T-cell (primary cell): Measurements from ENCODE around the gene DENND5B. TPM values are rescaled to one million over a fixed set of nuclear protein-coding genes. Genes with fewer than 3 reads are reported as not detected.

ENCODE experiments used
- ATAC-seq, 4 experiments: fragments of 200-7000 bp in 3 of 4; fragments of 150-1000 bp in 1 of 4; cut with Tn5 transposase; replicated peaks in 1 of 4; 1 replicate in 3 of 4; 2 replicates in 1 of 4; pipeline ENCODE4 v1.10.0; 2021; ENCODE audit warnings: moderate library complexity in 3 of 4, mild to moderate bottlenecking in 2 of 4, moderate number of reproducible peaks in 1 of 4
- CTCF ChIA-PET, 2 donors: fragments of 300-600 bp; sonication (Branson Sonifier 250); formaldehyde crosslinking; loops; one replicate each; lab custom pipeline; 2022; ENCODE audit warnings: antibody characterized with exemption in 2 of 2; lab: Charles Lee
- POLR2A ChIA-PET, 2 donors: fragments of 300-600 bp; sonication (Branson Sonifier 250); formaldehyde crosslinking; loops; one replicate each; lab custom pipeline; 2022; ENCODE audit warnings: antibody characterized with exemption in 2 of 2; lab: Charles Lee
- DNase-seq, 35 experiments: peaks; one replicate each; pipeline versions ENCODE4 v3.0.0 to v3.0.0-alpha.2; 2013 to 2023
- H3K27ac ChIP-seq: one replicate; pipeline ENCODE4 v1.5.1; 2013; ENCODE audit warnings: low read length
- H3K27me3 ChIP-seq, 2 experiments: replicated peaks in 1 of 2; 1 replicate in 1 of 2; 2 replicates in 1 of 2; pipeline versions ENCODE4 v1.6.1 to v1.7.0; 2013; ENCODE audit warnings: low read length in 1 of 2, mixed read lengths in 1 of 2; ENCODE audit not compliant: control insufficient read depth in 2 of 2, insufficient read depth in 2 of 2; ENCODE audit errors: extremely low read depth in 1 of 2
- H3K36me3 ChIP-seq, 2 donors: 1 replicate in 1 of 2; 2 replicates in 1 of 2; pipeline versions ENCODE4 v1.6.1 to v1.7.0; 2013; ENCODE audit warnings: low read length in 1 of 2; ENCODE audit not compliant: control insufficient read depth in 2 of 2, insufficient read depth in 1 of 2; ENCODE audit errors: extremely low read depth in 1 of 2
- H3K4me1 ChIP-seq, 2 experiments: 1 replicate in 1 of 2; 2 replicates in 1 of 2; pipeline versions ENCODE4 v1.6.1 to v1.7.0; 2013; ENCODE audit warnings: low read length in 2 of 2, mixed read lengths in 1 of 2; ENCODE audit not compliant: insufficient read depth in 2 of 2, control insufficient read depth in 1 of 2; ENCODE audit errors: extremely low read depth in 1 of 2
- H3K4me3 ChIP-seq, 2 donors: 1 replicate in 1 of 2; 2 replicates in 1 of 2; pipeline versions ENCODE4 v1.5.1 to v1.7.0; 2013; ENCODE audit warnings: mild to moderate bottlenecking in 2 of 2, low read length in 1 of 2, moderate library complexity in 1 of 2; ENCODE audit not compliant: control insufficient read depth in 1 of 2; ENCODE audit errors: extremely low read depth in 1 of 2
- H3K9me3 ChIP-seq: 2 replicates; pipeline ENCODE4 v1.7.0; 2013
- H3K27ac Mint-ChIP-seq, 2 donors: one replicate each; pipeline ENCODE4 v1.8.0; 2020 to 2021; ENCODE audit warnings: mild to moderate bottlenecking in 2 of 2, mixed read lengths in 2 of 2
- H3K27me3 Mint-ChIP-seq, 2 donors: one replicate each; pipeline ENCODE4 v1.8.0; 2021 to 2022; ENCODE audit warnings: mixed read lengths in 2 of 2
- H3K36me3 Mint-ChIP-seq: one replicate; pipeline ENCODE4 v1.8.0; 2021; ENCODE audit warnings: mixed read lengths
- H3K4me1 Mint-ChIP-seq, 3 donors: one replicate each; pipeline ENCODE4 v1.8.0; 2020 to 2022; ENCODE audit warnings: mixed read lengths in 3 of 3, mild to moderate bottlenecking in 1 of 3
- H3K4me3 Mint-ChIP-seq, 3 donors: one replicate each; pipeline ENCODE4 v1.8.0; 2020 to 2022; ENCODE audit warnings: mild to moderate bottlenecking in 3 of 3, mixed read lengths in 3 of 3, moderate library complexity in 3 of 3
- H3K9me3 Mint-ChIP-seq, 3 donors: one replicate each; pipeline ENCODE4 v1.8.0; 2020 to 2022; ENCODE audit warnings: mixed read lengths in 3 of 3
- WGBS: methylation state at CpG from one replicate; pipeline ENCODE4 v1.1.5; 2013; ENCODE audit warnings: missing lambda C conversion rate; ENCODE audit not compliant: insufficient coverage; 5-methylcytosine and 5-hydroxymethylcytosine counted together
- total RNA-seq, 35 experiments: library from RNA in 6 of 35; stranded (reverse) in 6 of 35; fragments of 120-200 nt in 1 of 35; gene quantifications; one replicate each; pipeline versions ENCODE4 v1.2.1 to v1.2.4 and lab custom pipeline; 2013 to 2026

DENND5B gene
- total RNA-seq, 5 donors from 2014 or later (not counting 1 experiment from before 2014, with no cell fraction given), result 0.38 to 2.6 (median 1.2) TPM

- H3K27ac Mint-ChIP-seq, result no peak overlapping the region
- WGBS, result 40% methylated on average over 1 of the region's 4 CpGs
- CTCF ChIA-PET, result no interaction called here
Observed at GRCh38 chr12:31460024-31460423, 130.9 kb downstream of the DENND5B start.

DNA sequence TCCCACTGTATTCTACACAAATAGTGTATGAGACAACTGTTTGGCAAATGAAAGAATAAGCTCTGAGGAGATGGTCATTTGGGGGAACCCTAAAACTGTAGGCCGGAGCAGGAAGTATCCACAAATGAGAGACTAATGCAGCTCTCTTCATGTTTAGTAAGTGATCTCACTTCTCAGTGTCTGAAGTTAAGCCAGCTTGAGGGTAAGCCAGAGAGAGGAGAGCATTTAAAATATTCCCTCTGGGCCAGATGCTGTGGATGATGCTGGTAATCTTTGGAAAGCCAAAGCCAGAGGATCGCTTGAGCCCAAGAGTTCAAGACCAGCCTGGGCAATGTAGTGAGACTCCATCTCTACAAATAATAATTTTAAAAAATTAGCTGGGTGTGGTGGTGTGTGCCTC lies 134.4 kb downstream of the DENND5B start:
- Histone ChIP-seq H3K36me3 (no peaks in the 10 kb centered on the region), H3K9me3 (no peaks in the 10 kb centered on the region), H3K4me3 (no peak overlapping the region), H3K27me3 (no peaks in the 10 kb centered on the region), H3K27ac (no peak overlapping the region), H3K4me1 (no peaks in the 10 kb centered on the region)
- no peaks in the 10 kb centered on the region for H3K4me1 Mint-ChIP-seq
- no peaks in the 10 kb centered on the region for H3K36me3 Mint-ChIP-seq
- H3K27ac Mint-ChIP-seq, result no peak overlapping the region
- peaks cover 0 to 4% of the 10 kb centered on the region in 2 donors for H3K27me3 Mint-ChIP-seq
- DNase-seq, result no peak
- ChIA-PET CTCF (no interaction called here), POLR2A (no interaction called here)
- no peak for ATAC-seq
- no CpG with 5 or more reads among the region's 2 CpGs for WGBS
- no peaks in the 10 kb centered on the region for H3K9me3 Mint-ChIP-seq
- H3K4me3 Mint-ChIP-seq, result no peak overlapping the region

More at GRCh38 chr12:31460024-31460423, 130.9 kb downstream of the DENND5B start:
- POLR2A ChIA-PET, result interaction anchor here in 1 of 2 donors (0.6 kb wide), 1 partner anchor 9 kb away, joined by 4 read pairs; no protein-coding TSS in a partner anchor
- peaks cover 0 to 4% of the 10 kb centered on the region in 2 donors for H3K27me3 Mint-ChIP-seq
- no peaks in the 10 kb centered on the region for H3K36me3 Mint-ChIP-seq
- DNase-seq, result no peak
- Histone ChIP-seq H3K9me3 (no peaks in the 10 kb centered on the region), H3K27me3 (peaks cover 0 to 2% of the 10 kb centered on the region in 2 experiments), H3K27ac (no peak overlapping the region), H3K4me3 (no peak overlapping the region), H3K36me3 (no peaks in the 10 kb centered on the region), H3K4me1 (no peaks in the 10 kb centered on the region)
- ATAC-seq, result no peak
- H3K9me3 Mint-ChIP-seq, result no peaks in the 10 kb centered on the region
- H3K4me1 Mint-ChIP-seq, result no peaks in the 10 kb centered on the region
- H3K4me3 Mint-ChIP-seq, result no peak overlapping the region

GRCh38 chr12:31444736-31445135 lies 146.2 kb downstream of the DENND5B start:
- no CpG with 5 or more reads among the region's 2 CpGs for WGBS
- Histone ChIP-seq H3K4me3 (no peak overlapping the region), H3K27me3 (peaks cover 0 to 13% of the 10 kb centered on the region in 2 experiments), H3K36me3 (no peaks in the 10 kb centered on the region), H3K9me3 (no peaks in the 10 kb centered on the region), H3K4me1 (no peaks in the 10 kb centered on the region), H3K27ac (no peak overlapping the region)
- Mint-ChIP-seq H3K27me3 (no peaks in the 10 kb centered on the region), H3K4me3 (no peak overlapping the region), H3K27ac (no peak overlapping the region), H3K4me1 (no peaks in the 10 kb centered on the region), H3K9me3 (no peaks in the 10 kb centered on the region), H3K36me3 (no peaks in the 10 kb centered on the region)
- ChIA-PET POLR2A (no interaction called here), CTCF (no interaction called here)
- DNase-seq (no peak), ATAC-seq (no peak)

- H3K36me3 ChIP-seq, result no peaks in the 10 kb centered on the region
- H3K27me3 Mint-ChIP-seq, result peaks cover 0 to 6% of the 10 kb centered on the region in 2 donors
- H3K9me3 Mint-ChIP-seq, result no peaks in the 10 kb centered on the region
Observed at GRCh38 chr12:31440586-31440985, 150.3 kb downstream of the DENND5B start.

DNA sequence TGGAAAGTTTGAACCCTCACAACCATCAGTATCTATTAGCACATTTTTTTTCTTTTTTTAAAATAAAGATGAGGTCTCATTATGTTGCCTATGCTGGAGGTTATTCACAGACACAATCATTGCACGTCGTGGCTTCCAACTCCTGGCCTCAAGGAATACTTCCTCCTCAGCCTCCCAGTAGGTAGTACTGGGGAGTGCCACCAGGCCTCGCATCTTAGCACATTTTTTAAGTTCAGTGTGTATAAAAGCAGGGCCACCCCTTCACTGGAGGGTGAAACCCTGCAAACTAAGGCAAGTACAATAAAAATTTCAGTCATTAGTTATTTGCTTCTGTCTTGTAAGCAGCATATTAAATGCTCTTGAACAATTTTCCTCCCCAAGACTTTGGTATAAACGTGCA lies 150.8 kb downstream of the DENND5B start:
- no peak overlapping the region for H3K27ac ChIP-seq
- H3K27me3 Mint-ChIP-seq, result peaks cover 0 to 8% of the 10 kb centered on the region in 2 donors
- WGBS, result no CpG with 5 or more reads among the region's 4 CpGs
- peaks cover 0 to 12% of the 10 kb centered on the region in 2 experiments for H3K27me3 ChIP-seq
- no peaks in the 10 kb centered on the region for H3K36me3 ChIP-seq
- no peaks in the 10 kb centered on the region for H3K9me3 Mint-ChIP-seq
- ATAC-seq (no peak), DNase-seq (no peak)
- no peaks in the 10 kb centered on the region for H3K36me3 Mint-ChIP-seq
- no peaks in the 10 kb centered on the region for H3K4me1 Mint-ChIP-seq
- H3K27ac Mint-ChIP-seq, result no peak overlapping the region
- H3K4me1 ChIP-seq, result no peaks in the 10 kb centered on the region
- H3K4me3 ChIP-seq, result no peak overlapping the region
- H3K9me3 ChIP-seq, result no peaks in the 10 kb centered on the region
- CTCF ChIA-PET, result no interaction called here
- POLR2A ChIA-PET, result no interaction called here
- no peak overlapping the region for H3K4me3 Mint-ChIP-seq

More at GRCh38 chr12:31440586-31440985, 150.3 kb downstream of the DENND5B start:
- WGBS, result 100% methylated on average over 1 of the region's 4 CpGs
- Histone ChIP-seq H3K27ac (no peak overlapping the region), H3K27me3 (peaks cover 0 to 12% of the 10 kb centered on the region in 2 experiments), H3K4me1 (no peaks in the 10 kb centered on the region), H3K4me3 (no peak overlapping the region), H3K9me3 (no peaks in the 10 kb centered on the region)
- ChIA-PET CTCF (no interaction called here), POLR2A (no interaction called here)
- no peak for DNase-seq
- H3K4me1 Mint-ChIP-seq, result no peaks in the 10 kb centered on the region
- no peak overlapping the region for H3K4me3 Mint-ChIP-seq
- ATAC-seq, result no peak
- no peak overlapping the region for H3K27ac Mint-ChIP-seq
- H3K36me3 Mint-ChIP-seq, result no peaks in the 10 kb centered on the region

- ATAC-seq (no peak), DNase-seq (no peak)
- WGBS, result 83% methylated on average over 1 of the region's 2 CpGs
- Mint-ChIP-seq H3K4me3 (no peak overlapping the region), H3K36me3 (no peaks in the 10 kb centered on the region), H3K4me1 (no peaks in the 10 kb centered on the region), H3K9me3 (no peaks in the 10 kb centered on the region), H3K27me3 (peaks cover 0 to 5% of the 10 kb centered on the region in 2 donors), H3K27ac (no peak overlapping the region)
- Histone ChIP-seq H3K9me3 (no peaks in the 10 kb centered on the region), H3K27ac (no peak overlapping the region), H3K36me3 (no peaks in the 10 kb centered on the region), H3K27me3 (peaks cover 0 to 3% of the 10 kb centered on the region in 2 experiments), H3K4me1 (no peaks in the 10 kb centered on the region), H3K4me3 (no peak overlapping the region)
- ChIA-PET CTCF (interaction anchor here (0.6 kb wide), 2 partner anchors 16 to 59 kb away, joined by 3 read pairs; no protein-coding TSS in a partner anchor), POLR2A (no interaction called here)
Observed at GRCh38 chr12:31431721-31432240, 159.2 kb downstream of the DENND5B start.
